Hindlimb muscle (tissue), 1 donor: ENCODE measurements around the gene C11orf21. TPM values are rescaled to one million over a fixed set of nuclear protein-coding genes. Genes with fewer than 3 reads are reported as not detected.

ENCODE experiments used
- DNase-seq: peaks from one replicate; pipeline ENCODE4 v3.0.0-alpha.2; 2013
- polyA plus RNA-seq: library from polyadenylated mRNA; unstranded; fragments of 120-200 nt; gene quantifications from one replicate; pipeline ENCODE4 v1.2.1, GENCODE V29; 2013; ENCODE audit not compliant: insufficient read length

The C11orf21 gene
- polyA plus RNA-seq, 1 donor, result 5.0 TPM

- no peak for DNase-seq
These were observed 7.0 kb upstream of the C11orf21 start for GRCh38 chr11:2308713-2309112.

GRCh38 chr11:2307501-2308331, 6.0 kb upstream of the C11orf21 start:
- no peak for DNase-seq

DNA sequence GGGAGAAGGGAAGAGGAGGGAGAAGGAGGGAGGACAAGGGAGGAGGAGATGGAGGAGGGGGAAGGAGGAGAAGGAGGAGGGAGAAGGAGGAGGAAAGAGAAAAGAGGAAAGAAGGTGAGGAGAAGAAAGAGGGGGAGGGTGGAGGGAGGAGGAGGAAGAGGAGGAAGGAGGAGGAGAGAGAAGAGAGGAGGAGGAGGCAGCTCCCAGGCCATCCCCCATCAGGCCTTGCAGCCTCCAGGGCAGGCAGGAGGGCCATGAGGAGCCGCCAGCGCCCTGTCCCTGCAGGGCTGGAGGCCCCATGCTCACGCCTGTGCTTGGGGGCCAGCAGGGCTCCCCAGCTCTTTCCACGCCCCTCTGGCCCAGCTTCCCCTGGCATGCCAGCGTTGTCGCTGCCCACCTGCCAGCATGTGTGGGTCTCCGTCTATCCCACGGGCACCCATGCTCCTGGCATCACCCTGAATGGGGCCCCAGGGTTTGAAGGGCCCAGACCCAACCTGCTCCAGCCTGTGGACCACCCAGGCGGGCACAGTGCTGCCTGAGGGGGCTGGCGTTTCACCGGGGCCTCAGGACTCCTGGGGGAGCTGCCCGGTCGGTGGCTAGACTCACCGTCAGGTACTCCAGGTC, 5.3 kb upstream of the C11orf21 start:
- DNase-seq, result peak; percentile 67

- peak; percentile 93 for DNase-seq
These were observed 4.7 kb upstream of the C11orf21 start for GRCh38 chr11:2306452-2306823.

DNA sequence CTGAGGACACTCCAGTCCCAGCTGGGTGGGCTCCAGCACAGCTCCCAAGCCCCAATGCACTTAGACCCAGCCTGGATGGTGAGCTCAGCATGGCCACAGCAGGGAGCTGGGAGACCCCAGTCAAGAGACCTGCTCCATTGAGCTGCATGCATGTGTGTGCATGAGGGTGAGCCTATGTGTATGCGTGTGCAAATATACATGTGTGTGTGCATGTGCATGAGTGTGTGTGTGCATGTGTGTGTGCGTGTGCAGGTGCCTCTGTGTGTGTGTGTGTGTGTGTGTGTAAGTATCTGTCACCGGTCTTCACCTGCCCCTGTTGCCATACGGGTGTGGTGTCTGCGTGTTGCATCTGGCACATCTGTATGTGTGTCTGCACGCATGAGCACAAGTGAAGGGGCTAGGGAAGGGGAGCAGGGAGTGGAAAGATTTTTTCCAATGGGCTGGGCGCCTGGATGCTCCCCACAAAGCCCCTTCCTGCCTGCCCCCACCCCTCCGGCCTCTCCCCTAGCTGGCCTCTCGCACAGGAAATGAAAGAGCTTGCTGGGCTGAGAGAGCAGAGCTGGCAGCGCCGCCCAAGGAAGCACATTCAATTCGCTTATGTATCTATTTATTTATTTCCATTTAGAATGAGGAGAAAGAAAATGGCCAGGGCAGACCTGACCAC, 4.2 kb upstream of the C11orf21 start:
- peak; percentile 91 for DNase-seq

- peak; percentile 77 for DNase-seq
These were observed 3.5 kb upstream of the C11orf21 start for GRCh38 chr11:2305140-2305778.

DNA sequence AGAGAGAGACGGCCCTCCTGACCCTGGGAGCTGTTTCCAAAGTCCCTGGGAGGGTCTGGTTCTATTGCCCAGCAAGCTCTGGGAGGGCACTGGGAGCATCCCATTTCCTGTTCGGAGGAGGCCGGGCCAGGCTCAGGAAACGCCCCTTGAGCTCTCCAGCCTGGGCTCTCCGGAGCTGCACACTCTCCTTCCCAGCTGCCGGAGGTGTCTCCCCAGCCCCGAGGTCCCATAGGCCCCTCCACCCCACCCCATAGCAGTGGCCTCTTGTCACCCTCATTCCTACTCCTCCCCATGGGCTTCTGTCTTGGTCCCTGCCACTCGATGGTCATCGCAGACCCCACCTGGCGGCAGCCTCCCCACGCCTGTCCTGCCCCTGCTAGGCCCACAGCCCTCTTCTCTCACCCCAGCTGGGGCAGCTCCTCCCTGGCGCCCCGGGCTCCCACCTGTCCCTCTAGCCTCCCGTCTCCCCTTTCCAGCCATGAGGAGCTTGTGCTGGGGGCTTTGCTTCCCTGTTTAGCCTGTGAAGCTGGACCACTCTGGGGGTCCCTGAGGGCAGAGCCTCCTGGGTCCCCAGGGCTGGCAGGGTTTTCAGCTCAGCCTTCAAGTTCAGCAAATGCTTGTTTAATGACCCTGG, 2.9 kb upstream of the C11orf21 start:
- no peak for DNase-seq

DNA sequence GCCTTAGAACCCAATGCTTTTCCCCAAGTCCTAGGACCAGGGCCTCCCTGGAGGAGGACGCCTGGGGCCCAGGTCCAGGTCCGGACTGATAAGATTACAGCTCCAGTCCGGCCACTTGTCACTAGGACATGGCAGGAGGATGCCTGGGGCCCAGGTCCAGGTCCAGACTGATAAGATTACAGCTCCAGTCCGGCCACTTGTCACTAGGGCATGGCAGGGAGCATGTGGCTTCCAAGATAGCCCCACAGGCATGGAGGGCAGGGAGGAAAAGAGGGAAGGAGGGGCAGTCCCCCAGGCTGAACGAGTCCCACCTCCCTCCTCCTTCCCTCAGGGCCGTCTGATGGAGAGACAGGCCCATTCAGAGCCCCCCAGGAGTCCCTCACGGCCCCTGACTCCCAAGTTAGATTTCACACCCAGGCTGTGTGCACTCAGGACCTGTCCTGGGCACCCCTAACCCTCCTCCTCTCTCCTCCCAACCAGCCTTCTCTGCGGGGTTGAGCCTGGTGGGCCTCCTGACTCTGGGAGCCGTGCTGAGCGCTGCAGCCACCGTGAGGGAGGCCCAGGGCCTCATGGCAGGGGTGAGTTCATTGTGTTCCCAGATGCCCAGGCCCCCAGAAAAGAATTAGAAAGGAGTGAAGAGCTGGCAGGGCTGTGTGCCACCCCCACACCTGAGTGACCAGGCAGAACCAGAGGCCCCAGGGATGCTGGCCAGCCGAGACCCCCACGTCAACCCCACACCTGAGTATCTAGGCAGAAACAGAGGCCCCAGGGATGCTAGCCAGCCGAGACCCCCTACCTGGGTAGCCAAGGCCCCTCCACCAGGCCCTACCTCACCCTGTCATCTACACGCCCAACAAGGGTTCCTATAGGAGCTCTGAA, 2.1 kb upstream of the C11orf21 start:
- no peak for DNase-seq

GRCh38 chr11:2302896-2303626, 1.3 kb upstream of the C11orf21 start:
- DNase-seq, result no peak

DNA sequence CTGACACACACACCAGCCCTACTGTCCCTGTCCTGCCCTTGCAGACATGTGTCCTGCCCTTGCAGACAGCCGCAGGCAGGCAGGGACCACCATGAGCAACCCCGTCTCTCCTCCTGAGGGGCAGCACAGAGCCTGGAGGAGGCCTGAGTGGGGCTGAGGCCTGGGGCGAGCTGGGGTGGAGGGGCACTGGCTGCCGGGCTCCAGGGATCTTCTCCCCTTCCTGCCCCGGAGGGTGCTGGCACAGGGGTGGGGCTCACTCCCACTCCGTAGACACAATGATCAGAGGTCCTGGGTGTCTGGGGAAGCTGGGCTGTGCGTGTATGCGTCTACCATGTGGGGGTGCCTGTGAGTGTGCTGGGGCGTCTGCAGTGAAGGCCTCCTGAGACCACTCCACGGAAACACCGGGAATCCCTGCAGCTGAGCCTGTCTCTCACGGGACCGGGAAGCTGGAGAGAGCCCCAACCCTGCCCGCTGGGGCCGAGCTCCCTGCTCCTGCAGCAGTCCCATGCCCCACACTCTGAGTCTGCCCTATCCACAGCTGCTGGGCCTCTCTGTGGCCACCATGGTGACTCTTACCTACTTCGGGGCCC, 683 bp upstream of the C11orf21 start:
- DNase-seq, result no peak

DNA sequence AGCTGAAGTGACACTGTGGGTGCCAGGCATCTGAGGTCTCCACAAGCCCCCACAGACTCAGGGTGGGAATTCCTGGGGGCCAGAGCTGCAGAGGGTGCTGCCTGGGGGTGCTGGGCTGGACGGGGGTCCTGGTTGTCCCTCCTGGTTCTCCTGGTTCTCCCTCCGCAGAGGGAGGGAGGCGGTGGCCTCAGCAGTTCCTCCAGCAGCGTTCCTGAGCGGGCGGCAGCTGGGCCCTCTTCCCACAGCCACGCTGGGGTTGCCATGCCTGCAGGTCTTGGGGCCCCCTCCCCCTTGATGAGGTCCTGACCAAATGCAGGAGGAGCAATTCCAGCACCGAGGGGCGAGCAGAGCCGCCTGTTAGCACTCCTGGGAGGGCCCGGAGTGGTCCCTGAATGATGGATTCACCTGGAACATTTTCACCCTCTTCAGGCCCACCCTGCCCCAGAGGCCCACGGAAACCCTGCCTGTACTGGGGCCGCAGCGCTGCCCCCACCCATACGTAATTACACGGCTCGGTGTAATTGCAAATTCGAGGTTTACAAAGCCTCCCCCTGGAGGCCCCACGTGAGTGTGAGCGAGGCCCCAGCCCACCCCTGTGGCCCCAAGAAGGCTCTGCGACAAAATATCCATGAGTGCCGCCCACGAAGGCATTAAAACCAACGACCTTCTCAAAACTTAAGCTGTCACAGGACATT, 635 bp downstream of the C11orf21 start:
- DNase-seq, result no peak

- no peak for DNase-seq
These were observed 1.3 kb downstream of the C11orf21 start for GRCh38 chr11:2300290-2300935.

- DNase-seq, result no peak
These were observed 1.9 kb downstream of the C11orf21 start for GRCh38 chr11:2299773-2300172.

- no peak for DNase-seq
These were observed 2.6 kb downstream of the C11orf21 start for GRCh38 chr11:2298795-2299761.

- DNase-seq, result no peak
These were observed 3.5 kb downstream of the C11orf21 start for GRCh38 chr11:2298131-2298794.

DNA sequence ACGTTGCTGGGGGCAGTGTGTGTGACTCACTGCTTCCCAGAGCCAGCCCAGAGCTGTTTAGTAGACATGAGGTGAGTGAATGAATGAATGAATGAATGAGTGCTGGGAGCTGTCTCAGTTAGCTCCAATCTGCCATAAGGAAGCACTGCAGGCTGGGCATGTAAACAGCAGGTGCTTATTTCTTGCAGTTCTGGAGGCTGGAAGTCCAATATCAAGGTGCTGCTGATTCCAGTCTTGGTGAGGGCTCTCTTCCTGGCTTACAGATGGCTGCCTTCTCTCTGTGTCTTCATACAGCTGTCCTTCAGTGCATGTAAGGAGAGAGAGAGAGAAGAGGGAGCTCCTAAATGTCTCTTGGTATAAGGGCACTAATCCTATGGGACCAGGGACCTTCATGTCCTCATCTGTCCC, 4.1 kb downstream of the C11orf21 start:
- DNase-seq, result no peak

- DNase-seq, result no peak
These were observed 4.7 kb downstream of the C11orf21 start for GRCh38 chr11:2296913-2297622.
